VCaP (cell line): ENCODE results near the gene TFB2M.
A peak's percentile ranks its signal among the peaks of the same experiment; 100 is the strongest.
"Not testable (repeated sequence)": the region's sequence is repeated elsewhere in the genome, so short reads cannot be mapped to it uniquely, and the experiment has no call there.

Source experiments
- H3K27ac ChIP-seq: fragments of 450-650 bp; 2 replicates; pipeline ENCODE4 v1.5.1; 2017
- CTCF ChIP-seq: fragments of 450-650 bp; conservative IDR thresholded peaks from 2 replicates; pipeline ENCODE4 v1.5.1; 2017; ENCODE audit warnings: mild to moderate bottlenecking, moderate library complexity

TFB2M gene

DNA sequence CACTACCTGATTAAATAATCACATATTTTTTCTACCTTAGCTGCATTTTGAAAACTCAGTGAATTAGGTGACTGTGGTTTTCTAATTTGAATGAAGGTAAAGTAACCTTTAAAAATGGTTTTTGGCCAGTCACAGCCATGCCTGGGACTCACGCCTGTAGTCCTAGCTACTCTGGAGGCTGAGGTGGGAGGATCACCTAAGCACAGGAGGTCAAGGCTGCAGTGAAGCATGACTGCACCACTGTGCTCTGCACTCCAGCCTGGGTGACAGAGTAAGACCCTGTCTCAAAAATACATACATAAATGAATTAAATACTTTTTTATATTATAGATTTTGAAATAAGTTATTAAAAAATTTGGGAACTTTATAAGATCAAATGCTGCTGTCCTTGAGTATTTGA is 5.9 kb upstream of the TFB2M start:
- no peak for TF ChIP-seq CTCF
- H3K27ac ChIP-seq, result no peak overlapping the region

DNA sequence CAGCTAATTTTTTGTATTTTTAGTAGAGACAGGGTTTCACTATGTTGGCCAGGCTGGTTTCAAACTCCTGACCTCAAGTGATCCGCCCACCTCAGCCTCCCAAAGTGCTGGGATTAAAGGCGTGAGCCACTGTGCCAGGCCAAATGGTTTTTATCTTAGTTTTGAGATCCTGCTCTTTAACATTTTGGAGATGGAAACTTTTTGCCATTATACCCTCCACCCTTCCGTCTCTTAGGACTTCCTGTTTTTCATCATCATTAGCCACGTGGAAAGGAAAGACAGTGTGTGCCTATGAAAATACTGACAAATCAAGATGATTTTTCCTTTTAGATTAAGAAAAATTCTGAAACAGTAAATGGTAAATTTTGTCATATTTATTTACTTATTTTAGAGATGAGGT is 5.2 kb upstream of the TFB2M start:
- not testable (repeated sequence) for H3K27ac ChIP-seq

- no peak for TF ChIP-seq CTCF
- no peak overlapping the region for H3K27ac ChIP-seq
These were observed 3.5 kb upstream of the TFB2M start for GRCh38 chr1:246569248-246570238.

- no peak for TF ChIP-seq CTCF
- peak overlapping the region; percentile 92 for H3K27ac ChIP-seq
These were observed 1.7 kb upstream of the TFB2M start for GRCh38 chr1:246567646-246568235.

DNA sequence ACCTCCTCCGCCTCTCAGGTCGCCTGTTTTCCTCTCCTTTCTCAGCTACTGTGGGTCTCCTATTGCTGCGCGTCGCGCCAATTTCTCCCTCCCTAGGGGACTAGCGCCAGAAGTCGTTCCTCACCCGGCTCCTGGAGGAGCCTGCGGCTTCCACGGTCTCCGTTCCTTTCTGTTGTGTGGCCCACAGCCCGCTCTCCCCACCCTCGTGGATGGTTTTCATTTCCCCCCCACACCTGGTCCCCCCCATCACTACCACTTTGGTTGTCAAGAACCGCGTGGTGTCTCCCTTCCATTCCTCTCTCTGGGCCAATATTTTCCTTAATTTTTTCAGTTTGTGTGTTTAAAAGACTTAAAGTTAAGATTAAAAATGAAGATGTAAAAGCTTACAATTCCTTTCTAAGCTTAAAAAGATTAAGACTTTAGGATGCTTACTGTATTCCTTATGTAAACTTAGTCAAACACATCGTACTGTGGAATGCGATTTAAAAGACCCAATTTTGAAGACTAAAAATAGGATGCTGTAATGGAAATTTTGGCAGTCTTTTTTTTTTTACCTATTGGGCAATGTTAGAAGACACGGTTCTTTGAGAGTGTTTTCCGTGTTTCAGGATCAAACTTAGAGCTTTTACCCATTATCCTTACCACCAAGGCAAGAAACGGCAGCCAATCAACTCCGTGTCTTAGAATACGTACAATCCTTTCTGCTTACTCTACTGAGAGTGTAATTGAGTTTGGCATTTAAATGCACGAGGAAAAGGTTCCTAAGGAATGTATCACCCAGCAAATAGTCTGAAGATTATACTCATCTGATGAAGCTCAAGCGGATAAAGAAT is 968 bp upstream of the TFB2M start:
- TF ChIP-seq CTCF, result no peak
- peak overlapping the region; percentile 92 for H3K27ac ChIP-seq

GRCh38 chr1:246565751-246566127 is 322 bp downstream of the TFB2M start:
- H3K27ac ChIP-seq, result peak overlapping the region; percentile 92
- TF ChIP-seq CTCF, result no peak

DNA sequence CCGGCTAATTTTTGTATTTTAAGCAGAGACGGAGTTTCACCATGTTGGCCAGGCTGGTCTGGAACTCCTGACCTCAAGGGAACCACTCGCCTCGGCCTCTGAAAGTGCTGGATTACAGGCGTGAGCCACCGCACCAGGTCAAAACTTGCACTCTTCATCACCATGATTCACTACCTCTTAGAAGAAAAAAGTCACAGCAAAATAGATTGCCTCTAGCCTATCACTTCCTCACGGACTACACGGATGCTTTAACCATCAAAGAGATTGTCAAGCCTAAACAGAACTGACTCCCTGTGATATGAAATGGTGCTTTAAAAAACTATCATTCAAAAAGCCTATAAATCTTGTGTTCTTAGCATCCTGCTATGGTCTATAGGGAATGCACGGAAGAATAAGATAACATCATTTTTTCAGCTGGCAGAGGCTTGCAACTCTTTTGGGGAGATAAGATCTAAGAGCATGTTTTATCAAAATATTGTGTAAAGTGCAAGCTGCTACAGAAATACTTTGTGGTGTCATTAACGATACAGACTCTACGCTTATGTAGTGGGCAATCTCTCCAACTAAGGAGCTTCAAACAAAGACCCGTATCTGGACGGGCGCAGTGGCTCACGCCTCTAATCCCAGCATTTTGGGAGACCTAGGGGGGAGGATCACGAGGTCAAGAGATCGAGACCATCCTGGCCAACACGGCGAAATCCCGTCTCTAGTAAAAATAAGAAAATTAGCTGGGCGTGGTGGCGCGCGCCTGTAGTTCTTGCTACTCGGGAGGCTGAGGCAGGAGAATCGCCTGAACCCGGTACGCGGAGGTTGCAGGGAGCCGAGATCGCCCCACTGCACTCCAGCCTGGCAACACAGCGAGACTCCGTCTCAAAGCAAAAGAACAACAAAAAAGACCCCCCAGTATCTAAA is 966 bp downstream of the TFB2M start:
- H3K27ac ChIP-seq, result peak overlapping the region; percentile 92
- no peak for TF ChIP-seq CTCF

DNA sequence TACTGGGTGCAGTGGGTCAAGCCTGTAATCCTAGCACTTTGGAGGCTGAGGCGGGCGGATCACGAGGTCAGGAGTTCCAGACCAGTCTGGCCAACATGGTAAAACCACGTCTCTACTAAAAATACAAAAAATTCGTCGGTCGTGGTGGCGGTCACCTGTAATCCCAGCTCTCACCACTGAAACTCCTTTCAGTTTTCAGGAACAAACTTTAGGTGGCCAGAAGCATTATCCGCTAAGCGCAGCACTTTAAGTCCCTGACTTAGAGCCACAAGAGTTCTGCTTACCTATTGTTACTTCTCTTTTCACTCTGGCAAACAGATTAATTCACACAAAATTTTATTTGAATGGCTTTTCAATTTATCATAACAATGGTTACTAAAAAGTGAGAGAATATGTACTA is 5.2 kb downstream of the TFB2M start:
- H3K27ac ChIP-seq, result not testable (repeated sequence)
